Effector memory CD4-positive, alpha-beta T cell (primary cell): ENCODE results near the gene ZBBX.

Source experiments
- DNase-seq, 3 donors: peaks; one replicate each; pipeline ENCODE4 v3.0.0-alpha.2; 2020
- H3K27ac ChIP-seq: 2 replicates; pipeline ENCODE4 v1.7.0; 2013; ENCODE audit warnings: mild to moderate bottlenecking, low read length, moderate library complexity; ENCODE audit not compliant: insufficient read depth, poor library complexity, severe bottlenecking
- H3K27me3 ChIP-seq: replicated peaks from 2 replicates; pipeline ENCODE4 v1.7.0; 2013; ENCODE audit warnings: mild to moderate bottlenecking, low read length; ENCODE audit not compliant: insufficient read depth, control insufficient read depth, poor library complexity, severe bottlenecking
- H3K36me3 ChIP-seq: 2 replicates; pipeline ENCODE4 v1.7.0; 2013; ENCODE audit warnings: mild to moderate bottlenecking, low read length, moderate library complexity; ENCODE audit not compliant: control insufficient read depth, insufficient read depth
- H3K4me1 ChIP-seq: 2 replicates; pipeline ENCODE4 v1.7.0; 2013; ENCODE audit warnings: low read length, mild to moderate bottlenecking; ENCODE audit not compliant: control insufficient read depth, insufficient read depth, poor library complexity, severe bottlenecking
- H3K4me3 ChIP-seq: 2 replicates; pipeline ENCODE4 v1.7.0; 2013; ENCODE audit warnings: low read length, low read depth, mild to moderate bottlenecking; ENCODE audit not compliant: insufficient read depth, poor library complexity, severe bottlenecking
- H3K9me3 ChIP-seq: 2 replicates; pipeline ENCODE4 v1.7.0; 2013; ENCODE audit warnings: mild to moderate bottlenecking, low read length, moderate library complexity; ENCODE audit not compliant: control insufficient read depth

ZBBX gene

DNA sequence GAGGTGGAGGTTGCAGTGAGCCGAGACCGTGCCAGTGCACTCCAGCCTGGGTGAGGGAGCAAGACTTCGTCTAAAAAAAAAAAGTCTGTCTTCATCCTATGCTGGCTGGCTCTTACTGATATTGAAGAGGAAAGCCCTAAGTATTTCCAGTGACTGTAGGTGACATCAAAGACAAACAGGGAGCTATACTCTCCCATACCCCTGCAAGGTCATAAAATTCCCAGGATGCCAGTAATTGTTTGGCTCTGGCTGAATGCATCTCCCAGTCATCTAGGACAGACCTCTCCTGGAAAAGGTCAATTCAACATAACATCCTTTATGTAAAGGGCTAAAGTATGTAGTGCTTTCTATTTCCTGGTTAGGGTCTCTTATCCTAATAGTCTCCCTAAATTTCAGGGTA is 8.0 kb downstream of the ZBBX start:
- Histone ChIP-seq H3K36me3 (no peaks in the 10 kb centered on the region), H3K27me3 (no peaks in the 10 kb centered on the region), H3K9me3 (no peaks in the 10 kb centered on the region), H3K4me1 (no peaks in the 10 kb centered on the region), H3K4me3 (no peak overlapping the region), H3K27ac (no peak overlapping the region)
- no peak for DNase-seq

DNA sequence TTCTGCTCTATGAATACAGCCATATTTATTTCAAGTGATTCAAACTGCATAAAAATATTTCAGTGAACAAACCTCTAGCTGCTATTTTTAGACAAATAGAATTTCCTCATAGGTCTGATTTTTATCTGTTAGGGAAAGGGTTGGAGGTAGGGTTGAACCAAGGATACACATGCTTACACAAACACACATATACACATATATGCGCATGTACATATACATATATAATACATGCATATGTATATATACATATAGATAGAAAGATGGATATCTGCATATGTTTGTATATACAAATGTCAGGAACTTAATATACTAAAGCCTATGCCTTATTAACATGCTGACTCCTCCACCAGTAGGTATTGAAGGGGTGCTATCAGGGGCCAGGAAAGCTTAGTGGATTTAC is 18.1 kb downstream of the ZBBX start:
- H3K27me3 ChIP-seq: no peaks in the 10 kb centered on the region
- H3K27ac ChIP-seq: no peak overlapping the region
- H3K36me3 ChIP-seq: no peaks in the 10 kb centered on the region
- no peaks in the 10 kb centered on the region for H3K4me1 ChIP-seq
- H3K4me3 ChIP-seq: no peak overlapping the region
- DNase-seq: no peak
- no peaks in the 10 kb centered on the region for H3K9me3 ChIP-seq

DNA sequence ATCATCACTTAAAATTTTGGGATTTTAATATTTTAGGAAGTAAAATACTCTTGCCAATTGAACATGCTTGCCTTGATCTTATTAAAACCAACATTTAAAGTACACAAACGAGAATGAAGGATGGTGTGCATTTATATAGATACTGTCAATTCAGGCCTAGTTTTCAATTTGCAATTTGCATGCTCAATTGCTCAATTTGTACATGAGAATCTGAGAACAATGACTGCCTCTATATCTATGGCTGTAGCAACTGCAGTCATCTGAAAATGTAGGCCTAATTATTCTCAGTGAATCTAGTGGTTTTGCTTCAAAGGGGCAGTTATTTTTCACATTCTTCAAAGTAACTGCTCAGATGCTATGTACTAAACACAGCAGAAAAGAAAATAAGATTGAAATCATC is 18.8 kb downstream of the ZBBX start:
- no peaks in the 10 kb centered on the region for H3K4me1 ChIP-seq
- no peak overlapping the region for H3K27ac ChIP-seq
- H3K9me3 ChIP-seq: no peaks in the 10 kb centered on the region
- no peaks in the 10 kb centered on the region for H3K27me3 ChIP-seq
- H3K36me3 ChIP-seq: no peaks in the 10 kb centered on the region
- no peak for DNase-seq
- no peak overlapping the region for H3K4me3 ChIP-seq

DNA sequence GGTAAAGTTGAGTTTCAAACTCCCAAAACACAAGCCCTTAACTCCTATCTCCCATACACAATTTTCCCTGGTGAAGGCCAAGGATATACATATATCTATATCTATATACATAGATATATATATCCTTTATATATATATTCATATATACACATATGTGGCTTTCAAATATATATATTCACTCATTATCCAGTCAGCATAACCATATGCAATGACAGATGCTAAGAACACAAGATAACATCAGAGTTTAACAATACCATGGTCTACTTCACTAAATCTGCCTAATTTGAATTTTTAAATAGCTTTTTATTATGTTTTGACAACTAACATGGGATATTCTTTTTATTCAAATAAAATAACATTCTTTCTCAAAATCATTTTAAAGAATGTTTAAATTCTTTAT is 24.7 kb downstream of the ZBBX start:
- no peak for DNase-seq
- Histone ChIP-seq H3K4me3 (no peak overlapping the region), H3K27me3 (no peaks in the 10 kb centered on the region), H3K9me3 (no peaks in the 10 kb centered on the region), H3K4me1 (no peaks in the 10 kb centered on the region), H3K27ac (no peak overlapping the region), H3K36me3 (no peaks in the 10 kb centered on the region)

DNA sequence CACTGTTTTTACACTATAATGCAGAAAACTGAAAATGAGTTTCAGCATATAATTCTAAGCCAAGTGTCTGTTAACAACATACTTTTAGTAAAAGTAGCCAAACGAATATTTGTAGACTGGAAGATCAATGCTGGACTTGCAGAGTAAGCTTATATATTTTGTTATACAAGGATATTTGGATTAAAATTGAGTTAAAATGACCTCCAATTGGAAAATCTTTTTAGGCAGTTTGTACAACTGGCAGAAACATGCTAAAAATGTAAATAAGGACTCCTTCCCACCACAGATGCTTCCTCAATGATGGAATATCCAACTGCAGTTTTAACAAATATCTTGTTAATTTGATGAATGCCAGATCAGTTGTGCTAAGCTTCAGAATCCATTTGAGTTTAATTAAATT is 25.3 kb downstream of the ZBBX start:
- Histone ChIP-seq H3K9me3 (no peaks in the 10 kb centered on the region), H3K36me3 (no peaks in the 10 kb centered on the region), H3K27ac (no peak overlapping the region), H3K27me3 (no peaks in the 10 kb centered on the region), H3K4me3 (no peak overlapping the region), H3K4me1 (no peaks in the 10 kb centered on the region)
- no peak for DNase-seq

DNA sequence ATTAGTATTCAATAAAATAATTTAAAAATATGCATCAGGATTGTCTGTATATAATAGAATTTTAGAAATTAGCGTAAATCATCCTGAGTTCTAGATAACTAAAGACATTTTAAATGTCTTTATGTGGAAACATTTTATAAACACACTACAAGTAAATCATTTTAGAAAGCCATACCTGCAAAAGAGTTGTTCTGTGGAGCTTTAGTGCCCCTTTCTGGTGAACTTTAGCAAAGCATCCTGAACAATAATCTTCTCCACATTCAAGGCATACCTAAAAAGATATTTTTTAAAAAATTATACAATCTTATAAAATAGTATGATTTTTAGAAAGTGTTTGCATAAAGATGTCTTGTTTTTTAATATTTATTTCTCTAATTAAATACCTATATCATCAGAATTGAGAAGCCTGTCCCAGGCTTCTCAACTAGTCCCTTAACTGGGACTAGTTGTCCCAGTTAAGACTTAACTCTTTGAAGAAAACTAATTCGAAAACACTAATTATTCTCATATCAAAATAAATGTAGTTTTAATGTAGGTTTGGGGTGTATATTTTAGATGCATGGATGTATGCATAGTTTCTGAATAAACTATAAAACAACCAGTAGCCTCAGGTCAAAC is 29.7 kb downstream of the ZBBX start:
- DNase-seq: no peak
- Histone ChIP-seq H3K4me3 (no peak overlapping the region), H3K27ac (no peak overlapping the region), H3K27me3 (no peaks in the 10 kb centered on the region), H3K36me3 (no peaks in the 10 kb centered on the region), H3K4me1 (no peaks in the 10 kb centered on the region), H3K9me3 (no peaks in the 10 kb centered on the region)

DNA sequence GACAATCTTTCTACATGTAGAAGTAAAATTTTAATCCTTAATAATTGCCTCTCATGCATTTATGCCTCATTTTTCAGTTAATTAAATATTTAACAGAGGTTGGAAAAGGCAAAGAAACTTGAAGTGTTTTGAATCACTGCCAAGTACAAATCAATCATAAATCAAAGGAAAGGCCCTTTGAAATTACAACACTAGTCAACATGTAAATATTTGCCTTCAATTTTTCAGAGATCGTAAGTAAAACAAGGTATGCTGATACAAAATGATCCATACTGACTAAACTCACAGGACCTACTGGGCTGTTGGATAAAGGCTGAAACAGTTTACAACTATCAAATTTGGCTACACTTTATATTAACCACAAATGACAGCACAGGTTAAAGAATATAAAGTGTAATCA is 33.9 kb downstream of the ZBBX start:
- Histone ChIP-seq H3K36me3 (no peaks in the 10 kb centered on the region), H3K27me3 (no peaks in the 10 kb centered on the region), H3K9me3 (no peaks in the 10 kb centered on the region), H3K4me3 (no peak overlapping the region), H3K27ac (no peak overlapping the region), H3K4me1 (no peaks in the 10 kb centered on the region)
- no peak for DNase-seq

DNA sequence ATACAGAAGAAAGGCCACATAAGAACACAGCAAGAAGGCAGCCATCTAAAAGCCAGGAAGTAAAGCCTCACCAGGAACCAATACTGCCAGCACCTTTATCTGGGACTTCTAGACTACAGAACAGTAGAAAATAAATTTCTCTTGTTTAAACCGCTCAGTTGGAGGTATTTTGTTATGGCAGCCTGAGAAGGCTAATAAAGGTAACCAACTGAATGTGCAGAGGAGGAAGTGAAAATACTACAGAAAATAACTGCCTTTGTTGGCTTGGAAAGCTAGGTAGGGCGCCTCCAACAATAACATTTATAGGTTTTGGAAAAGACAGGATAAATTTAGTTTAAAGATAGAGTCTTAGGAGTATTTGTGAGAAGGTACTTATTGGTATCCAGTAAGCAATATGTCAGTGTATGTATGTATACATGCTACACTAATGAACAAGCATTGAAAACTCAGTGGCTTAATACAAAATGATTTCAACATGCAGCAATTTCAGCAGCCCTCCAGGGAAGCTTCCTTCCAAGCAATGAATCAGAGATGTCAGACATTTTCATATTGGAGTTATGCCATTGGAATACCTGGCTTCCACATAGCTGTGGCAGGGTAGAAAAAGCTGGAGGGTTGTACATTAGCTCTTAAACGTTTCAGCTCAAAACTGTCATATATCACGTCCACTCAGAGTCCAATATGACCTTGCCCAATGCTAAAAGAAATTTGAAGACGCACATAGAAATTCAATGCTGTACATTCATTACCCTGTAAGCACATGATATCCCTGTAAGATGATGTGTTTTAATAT is 48.9 kb downstream of the ZBBX start:
- no peaks in the 10 kb centered on the region for H3K36me3 ChIP-seq
- H3K4me1 ChIP-seq: no peaks in the 10 kb centered on the region
- no peak overlapping the region for H3K4me3 ChIP-seq
- H3K9me3 ChIP-seq: no peaks in the 10 kb centered on the region
- H3K27ac ChIP-seq: no peak overlapping the region
- no peak for DNase-seq
- H3K27me3 ChIP-seq: no peaks in the 10 kb centered on the region

DNA sequence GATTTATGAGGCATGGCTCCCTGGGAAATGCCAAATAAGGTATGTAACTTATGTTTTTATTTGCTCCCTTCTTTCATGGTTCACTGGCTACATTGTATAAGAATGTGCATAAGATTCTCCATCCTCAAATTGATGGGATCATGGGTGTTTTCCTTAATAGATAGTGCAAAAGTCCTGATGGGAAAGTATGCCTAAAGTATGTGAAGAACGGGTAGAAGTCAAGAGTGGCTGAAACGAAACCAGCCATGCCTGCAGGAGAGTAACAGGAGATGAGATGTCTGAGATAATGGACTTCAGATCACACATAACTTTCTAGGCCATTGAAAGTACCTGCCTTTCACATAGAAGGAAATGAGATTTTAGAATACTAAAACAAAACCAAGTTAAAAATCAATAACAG is 56.5 kb downstream of the ZBBX start:
- H3K9me3 ChIP-seq: no peaks in the 10 kb centered on the region
- H3K4me1 ChIP-seq: no peaks in the 10 kb centered on the region
- no peak overlapping the region for H3K27ac ChIP-seq
- H3K4me3 ChIP-seq: no peak overlapping the region
- no peak for DNase-seq
- H3K27me3 ChIP-seq: no peaks in the 10 kb centered on the region
- H3K36me3 ChIP-seq: no peaks in the 10 kb centered on the region

DNA sequence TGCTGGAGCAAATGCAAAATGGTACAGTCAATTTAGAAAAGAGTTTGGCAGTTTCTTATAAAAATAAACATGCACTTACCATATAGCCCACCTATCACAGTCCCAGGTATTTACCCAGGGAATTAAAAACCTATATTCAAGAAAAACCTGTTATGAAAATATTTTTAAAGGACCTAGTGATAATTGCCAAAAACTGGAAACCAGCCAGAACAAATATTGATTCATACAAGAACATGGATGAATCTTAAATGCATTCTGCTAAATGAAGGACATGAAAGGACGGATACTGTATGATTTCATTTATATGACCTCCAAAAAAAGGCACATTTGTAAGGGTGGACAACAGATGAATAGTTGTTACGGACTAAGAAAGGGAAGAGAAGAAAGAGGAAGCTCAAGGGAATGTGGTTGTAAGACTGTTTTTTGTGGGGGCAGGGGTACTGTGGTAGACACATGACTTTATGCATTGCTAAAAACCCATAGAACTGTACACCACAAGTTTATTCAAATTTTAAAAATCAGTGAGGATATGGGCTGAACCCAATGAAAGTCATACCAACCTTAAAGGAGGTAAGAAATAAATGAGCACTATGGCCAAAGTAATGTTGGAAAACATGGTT is 61.0 kb downstream of the ZBBX start:
- DNase-seq: no peak
- H3K36me3 ChIP-seq: no peaks in the 10 kb centered on the region
- H3K4me3 ChIP-seq: no peak overlapping the region
- no peak overlapping the region for H3K27ac ChIP-seq
- H3K27me3 ChIP-seq: no peaks in the 10 kb centered on the region
- H3K4me1 ChIP-seq: no peaks in the 10 kb centered on the region
- H3K9me3 ChIP-seq: no peaks in the 10 kb centered on the region
